ENCODE data around the gene CYP20A1.
A peak's percentile ranks its signal among the peaks of the same experiment; 100 is the strongest.
"Not testable (repeated sequence)": the region's sequence is repeated elsewhere in the genome, so short reads cannot be mapped to it uniquely, and the experiment has no call there.

The CYP20A1 gene

DNA sequence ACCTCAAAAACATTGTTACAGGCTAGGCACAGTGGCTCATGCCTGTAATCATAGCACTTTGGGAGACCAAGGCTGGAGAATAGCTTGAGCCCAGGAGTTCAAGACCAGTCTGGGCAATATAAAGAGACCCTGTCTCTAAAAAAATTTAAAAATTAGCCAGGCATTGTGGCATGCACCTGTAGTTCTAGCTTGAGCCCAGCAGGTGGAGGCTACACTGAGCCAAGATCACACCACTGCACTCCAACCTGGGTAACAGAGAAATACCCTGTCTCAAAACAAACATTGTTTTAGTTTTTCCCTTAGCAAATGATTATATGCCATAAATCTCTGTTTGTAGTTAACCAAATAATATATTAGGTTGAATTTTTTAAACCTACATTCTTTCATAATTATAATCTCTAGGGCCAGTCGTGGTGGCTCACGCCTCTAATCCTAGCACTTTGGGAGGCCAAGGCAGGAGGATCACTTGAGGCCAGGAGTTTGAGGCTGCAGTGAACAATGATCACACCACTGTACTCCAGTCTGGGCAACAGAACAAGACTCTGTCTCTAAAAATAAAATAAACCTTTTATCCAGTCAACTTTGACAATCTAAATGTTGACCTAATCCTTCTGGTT is 13.3 kb upstream of the CYP20A1 start:
- H3K4me3 ChIP-seq (ENCODE audit: low read length) = no peak overlapping the region
- TF ChIP-seq CTCF (IDR thresholded peaks at IDR 0.05; ENCODE audit: insufficient read depth, low read depth, low read length, missing control alignments) = peak; percentile 85
- peak; percentile 37 for DNase-seq (ENCODE audit: low read depth)

DNA sequence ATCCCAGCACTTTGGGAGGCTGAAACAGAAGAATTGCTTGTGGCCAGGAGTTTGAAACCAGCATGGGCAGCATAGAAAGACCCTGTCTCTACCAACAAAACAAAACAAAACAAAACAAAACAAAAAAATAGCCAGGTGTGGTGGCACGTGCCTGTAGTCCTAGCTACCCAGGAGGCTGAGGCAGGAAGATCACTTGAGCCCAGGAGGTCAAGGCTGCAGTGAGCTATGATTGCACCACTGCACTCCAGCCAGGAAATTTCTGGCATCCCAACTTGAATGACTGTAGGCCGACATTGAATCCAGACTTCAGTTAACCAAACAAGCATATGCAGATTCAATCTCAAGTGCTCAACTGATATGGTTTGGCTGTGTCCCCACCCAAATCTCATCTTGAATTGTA is 9.1 kb upstream of the CYP20A1 start:
- not testable (repeated sequence) for H3K4me3 ChIP-seq (ENCODE audit: low read length); DNase-seq (ENCODE audit: low read depth)

- TF ChIP-seq CTCF (IDR thresholded peaks at IDR 0.05; ENCODE audit: insufficient read depth, low read depth, low read length, missing control alignments) = no peak
- DNase-seq (ENCODE audit: low read depth) = no peak
- peak overlapping the region; percentile 94 for H3K4me3 ChIP-seq (ENCODE audit: low read length)
Measured at GRCh38 chr2:203237346-203238238, 1.2 kb upstream of the CYP20A1 start.

GRCh38 chr2:203238292-203238703 is 520 bp upstream of the CYP20A1 start:
- TF ChIP-seq CTCF (IDR thresholded peaks at IDR 0.05; ENCODE audit: insufficient read depth, low read depth, low read length, missing control alignments) = no peak
- H3K4me3 ChIP-seq (ENCODE audit: low read length) = peak overlapping the region; percentile 94
- DNase-seq (ENCODE audit: low read depth) = no peak

- TF ChIP-seq CTCF (IDR thresholded peaks at IDR 0.05; ENCODE audit: insufficient read depth, low read depth, low read length, missing control alignments) = no peak
- H3K4me3 ChIP-seq (ENCODE audit: low read length) = peak overlapping the region; percentile 94
Measured at GRCh38 chr2:203240491-203240890, 1.7 kb downstream of the CYP20A1 start.

DNA sequence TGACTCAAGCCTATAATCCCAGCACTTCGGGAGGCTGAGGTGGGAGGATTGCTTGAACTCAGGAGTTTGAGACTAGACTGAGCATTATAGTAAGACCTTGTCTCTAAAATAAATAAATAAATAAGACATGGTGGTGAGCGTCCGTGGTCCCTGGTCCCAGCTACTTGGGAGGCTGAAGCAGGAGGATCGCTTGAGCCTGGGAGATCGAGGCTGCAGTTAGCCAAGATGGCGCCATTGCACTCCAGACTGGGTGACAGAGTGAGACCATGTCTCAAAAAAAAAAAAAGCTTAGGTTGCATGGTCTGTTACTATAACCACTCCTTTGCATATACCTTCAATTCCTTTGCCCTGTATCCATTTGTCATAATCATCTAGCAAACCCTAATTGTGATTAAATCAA is 3.7 kb downstream of the CYP20A1 start:
- DNase-seq (ENCODE audit: low read depth) = no peak
- no peak overlapping the region for H3K4me3 ChIP-seq (ENCODE audit: low read length)
- TF ChIP-seq CTCF (IDR thresholded peaks at IDR 0.05; ENCODE audit: insufficient read depth, low read depth, low read length, missing control alignments) = no peak

More at GRCh38 chr2:203240491-203240890, 1.7 kb downstream of the CYP20A1 start:
- no peak for DNase-seq (ENCODE audit: low read depth)

- no peak for TF ChIP-seq CTCF (IDR thresholded peaks at IDR 0.05; ENCODE audit: insufficient read depth, low read depth, low read length, missing control alignments)
- no peak for DNase-seq (ENCODE audit: low read depth)
- H3K4me3 ChIP-seq (ENCODE audit: low read length) = no peak overlapping the region
Measured at GRCh38 chr2:203246646-203247045, 7.8 kb downstream of the CYP20A1 start.
